Eye (tissue), 1 donor: ENCODE data around the gene RXRA.

Experiments
- DNase-seq: peaks from one replicate; pipeline ENCODE4 v3.0.0-alpha.2; 2015

Gene RXRA

DNA sequence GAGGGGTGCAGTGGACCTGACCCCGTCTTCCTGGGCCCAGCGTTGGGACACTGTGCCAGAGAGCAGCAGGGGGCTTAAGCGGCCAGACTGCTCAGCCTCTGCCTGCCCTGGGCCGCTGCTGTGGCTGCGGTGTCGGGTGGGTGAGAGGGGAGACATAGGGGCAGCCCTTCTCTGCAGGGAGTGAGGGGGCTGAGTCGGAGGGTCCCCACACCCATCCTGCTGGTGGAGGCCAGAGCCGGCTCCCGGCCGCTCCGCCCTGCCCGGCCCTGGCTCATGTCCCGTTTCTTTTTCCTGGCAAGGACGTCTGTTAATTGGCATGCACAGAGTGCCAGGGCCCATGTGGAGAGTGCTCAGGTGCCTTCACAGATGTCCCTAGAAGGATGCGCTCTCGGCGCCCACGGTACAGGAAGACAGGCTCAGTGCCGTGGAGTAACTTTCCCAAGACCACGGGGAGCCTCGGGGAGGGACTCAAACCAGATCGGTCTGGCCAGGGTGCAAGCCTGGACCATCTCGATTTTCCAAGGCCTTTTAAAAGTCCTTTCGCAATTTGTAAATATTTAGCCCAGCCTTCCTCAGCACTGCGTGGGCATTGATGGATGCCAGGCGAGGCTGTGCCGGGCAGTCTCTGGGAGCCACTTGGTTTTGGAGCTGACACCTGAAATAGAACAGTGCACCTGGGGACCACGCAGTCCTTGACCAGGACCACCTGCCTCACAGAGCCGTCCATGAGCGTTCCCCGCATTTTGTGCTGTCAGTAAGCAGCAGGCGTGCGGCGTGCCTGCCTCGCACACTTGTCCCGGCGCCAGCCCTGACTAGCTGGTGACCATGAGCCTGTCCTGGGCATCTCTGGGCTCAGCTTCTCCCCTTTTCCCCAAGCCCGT is 60.9 kb downstream of the RXRA start:
- DNase-seq = no peak

DNA sequence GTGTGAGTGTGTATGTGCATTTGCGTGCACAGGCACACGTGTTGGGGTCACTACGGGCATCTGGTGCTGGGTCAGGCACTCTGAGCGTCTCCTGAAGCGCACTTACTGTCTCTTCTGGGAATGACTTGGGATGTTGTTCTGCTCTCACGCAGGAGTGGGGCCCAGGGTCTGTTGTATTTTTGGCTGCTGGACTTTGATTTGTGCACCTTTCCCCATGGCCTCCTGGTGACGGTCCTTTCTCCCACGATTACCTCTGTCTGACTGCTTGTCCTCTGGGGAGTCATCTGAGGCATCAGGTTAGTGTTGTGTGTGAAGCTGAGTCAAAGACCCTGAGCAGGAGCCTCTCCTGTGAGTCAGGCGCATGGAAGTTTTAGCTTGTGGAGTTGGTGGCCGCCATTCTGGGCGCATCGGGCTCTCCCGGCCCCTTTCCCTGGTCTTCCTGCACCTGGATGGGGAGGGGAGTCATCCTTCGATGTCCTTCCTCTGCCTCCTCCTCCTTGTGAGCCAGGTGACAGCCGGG is 62.1 kb downstream of the RXRA start:
- DNase-seq = no peak

DNA sequence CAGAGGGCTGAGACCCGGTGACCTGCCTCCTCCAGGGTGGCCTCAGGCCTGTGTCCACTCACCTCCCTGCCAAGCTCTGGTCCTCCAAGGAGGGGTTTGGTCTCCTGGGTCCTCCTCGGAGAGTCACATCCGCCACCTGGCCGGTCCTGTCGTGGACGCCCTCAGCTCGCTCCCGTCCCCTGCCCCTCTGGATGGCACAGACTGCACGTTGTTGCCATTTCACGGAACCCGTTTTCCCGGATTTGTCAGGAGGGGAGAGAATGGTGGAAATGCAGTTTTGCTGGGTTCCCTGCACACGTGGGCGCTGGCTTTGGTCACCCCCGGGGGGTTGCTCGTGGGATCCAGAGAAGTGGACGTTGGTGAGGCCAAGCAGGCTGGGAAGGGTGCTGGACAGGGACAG is 62.7 kb downstream of the RXRA start:
- peak; percentile 13 for DNase-seq

DNA sequence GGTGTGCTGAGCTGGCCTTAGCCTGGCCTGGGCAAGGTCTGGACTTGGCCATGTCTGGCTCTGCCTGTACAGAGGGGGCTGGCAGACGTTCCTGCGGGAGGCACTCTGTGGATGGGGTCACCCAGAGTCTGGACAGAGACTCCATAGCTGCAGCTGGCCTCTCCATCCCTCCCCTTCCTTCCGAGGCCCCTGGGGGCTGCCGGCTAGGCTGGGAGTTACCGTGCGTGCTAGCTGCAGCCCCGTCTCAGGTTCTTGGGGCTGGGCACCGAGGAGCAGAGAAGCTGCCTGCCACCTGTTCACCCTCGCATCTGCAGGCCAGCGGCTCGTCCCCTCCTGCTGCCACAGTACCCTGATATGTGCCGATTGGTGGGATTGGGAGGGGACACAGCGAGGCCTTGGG is 63.4 kb downstream of the RXRA start:
- peak; percentile 48 for DNase-seq

- DNase-seq = no peak
These were observed 64.3 kb downstream of the RXRA start for GRCh38 chr9:134390537-134390936.

- DNase-seq = no peak
These were observed 64.7 kb downstream of the RXRA start for GRCh38 chr9:134390947-134391318.

GRCh38 chr9:134391319-134392231 is 65.3 kb downstream of the RXRA start:
- no peak for DNase-seq

DNA sequence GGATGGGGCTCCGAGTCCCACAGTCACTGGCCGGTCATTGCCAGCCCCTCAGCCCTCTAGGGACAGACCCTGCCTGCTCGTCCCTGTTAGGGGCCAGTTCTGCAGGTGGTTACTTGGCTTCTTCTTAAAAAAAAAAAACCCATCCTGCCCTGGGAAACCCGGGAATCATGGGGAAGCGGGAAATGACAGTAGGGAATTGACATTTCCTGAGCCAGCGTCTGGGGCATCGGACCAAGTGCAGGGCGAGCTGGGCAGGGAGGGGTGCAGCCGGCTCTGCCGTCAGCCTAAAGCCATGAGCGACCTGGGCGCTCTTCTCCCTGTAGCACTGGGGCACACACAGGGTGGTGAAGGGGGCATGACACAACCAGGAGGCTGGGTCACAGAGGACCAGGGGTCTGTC is 66.6 kb downstream of the RXRA start:
- no peak for DNase-seq

GRCh38 chr9:134393582-134394280 is 67.5 kb downstream of the RXRA start:
- DNase-seq = no peak

DNA sequence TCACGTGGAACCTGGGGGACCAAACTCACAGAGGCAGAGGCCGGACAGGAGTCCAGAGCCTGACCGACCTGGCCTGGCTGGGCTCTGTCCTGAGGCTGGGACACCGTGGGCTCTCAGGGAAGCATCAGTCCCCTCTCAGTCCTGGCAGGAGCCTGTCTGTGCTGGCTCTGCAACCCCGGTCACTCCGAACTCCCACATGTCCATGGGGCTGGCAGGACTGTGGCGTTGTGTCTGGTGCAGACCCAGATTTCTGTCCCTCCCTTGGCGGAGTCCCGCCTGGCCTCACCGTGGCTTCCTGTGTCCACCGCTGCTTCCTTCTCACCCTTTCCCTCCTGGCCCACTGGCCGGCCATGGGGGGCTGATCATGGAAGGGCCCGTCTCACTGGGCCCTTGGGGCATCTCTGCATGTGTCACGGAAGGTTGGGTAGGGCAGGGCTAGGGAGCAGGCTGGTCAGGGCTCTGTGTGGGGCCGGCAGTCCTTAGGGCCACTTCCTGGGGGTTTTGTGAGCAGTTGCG is 68.8 kb downstream of the RXRA start:
- DNase-seq = no peak

DNA sequence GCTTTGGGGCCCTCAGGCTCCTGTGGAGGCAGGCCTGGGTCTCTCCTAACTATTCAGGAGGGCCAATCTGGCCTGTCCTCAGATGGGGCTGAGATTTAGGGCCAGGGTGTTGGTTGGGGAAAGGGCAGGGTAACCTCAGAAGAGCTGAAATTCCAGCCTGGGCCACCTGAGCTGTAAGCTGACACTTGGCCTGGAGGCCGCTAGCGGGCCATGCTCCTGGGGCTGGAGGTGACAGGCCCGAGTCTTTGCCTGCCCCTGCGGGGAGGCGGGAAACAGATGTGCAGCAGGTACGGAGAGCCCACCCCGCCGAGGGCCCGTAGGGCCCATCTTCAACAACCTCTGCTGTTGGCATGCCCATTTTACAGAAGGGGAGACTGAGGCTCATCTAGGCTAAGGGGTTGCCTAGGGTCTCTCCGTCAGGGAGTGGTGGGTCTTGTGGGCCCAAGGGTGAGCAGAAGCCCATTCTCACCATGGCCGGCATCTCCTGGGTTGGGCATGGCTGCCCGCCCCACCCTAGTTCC is 69.5 kb downstream of the RXRA start:
- DNase-seq = no peak

DNA sequence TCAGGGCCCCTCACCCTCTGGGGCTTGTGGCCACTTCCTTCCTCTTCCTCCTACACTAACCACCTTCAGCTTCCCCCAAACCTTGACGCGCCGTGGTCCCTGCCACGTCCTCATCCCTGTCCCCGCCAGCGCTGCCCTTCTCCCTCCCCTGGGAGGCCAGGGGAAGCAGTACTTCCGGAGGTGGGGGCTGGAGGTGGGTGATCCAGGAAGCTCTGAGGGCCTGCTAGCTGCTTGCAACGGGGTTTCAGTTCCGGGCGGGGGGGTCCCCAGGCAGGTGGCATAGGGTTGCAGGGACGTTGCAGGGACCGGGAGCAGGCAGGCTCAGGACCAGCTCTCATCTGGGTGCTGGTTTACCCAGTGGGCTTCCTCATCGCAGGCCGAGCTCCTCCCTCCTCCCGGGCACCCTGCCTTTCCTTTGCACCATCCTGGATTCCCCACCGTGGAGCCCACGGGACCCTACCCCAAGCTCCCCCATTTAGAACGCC is 70.0 kb downstream of the RXRA start:
- no peak for DNase-seq

- no peak for DNase-seq
These were observed 70.6 kb downstream of the RXRA start for GRCh38 chr9:134396825-134397224.

GRCh38 chr9:134398756-134399155 is 72.5 kb downstream of the RXRA start:
- no peak for DNase-seq

- no peak for DNase-seq
These were observed 73.3 kb downstream of the RXRA start for GRCh38 chr9:134399435-134400056.

DNA sequence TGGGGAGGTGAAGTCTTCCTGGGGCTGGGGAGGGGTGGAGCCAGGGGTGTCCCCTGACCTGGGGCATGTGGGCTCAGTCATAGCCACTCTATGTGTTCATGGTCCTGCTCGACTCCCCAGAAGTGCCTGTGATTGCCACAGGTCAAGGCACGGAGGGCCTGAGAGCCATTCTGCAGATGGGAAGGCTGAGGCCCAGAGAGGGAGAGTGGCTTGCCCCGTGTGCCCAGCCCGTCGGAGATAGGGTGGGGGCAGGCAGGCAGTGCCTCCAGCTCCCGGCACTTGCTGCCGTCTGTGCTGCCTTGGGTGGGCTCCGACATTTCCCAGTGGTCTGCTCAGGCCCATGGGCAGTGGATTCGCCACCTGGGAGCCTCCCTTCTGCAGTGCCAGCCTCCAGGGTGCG is 74.0 kb downstream of the RXRA start:
- DNase-seq = no peak

DNA sequence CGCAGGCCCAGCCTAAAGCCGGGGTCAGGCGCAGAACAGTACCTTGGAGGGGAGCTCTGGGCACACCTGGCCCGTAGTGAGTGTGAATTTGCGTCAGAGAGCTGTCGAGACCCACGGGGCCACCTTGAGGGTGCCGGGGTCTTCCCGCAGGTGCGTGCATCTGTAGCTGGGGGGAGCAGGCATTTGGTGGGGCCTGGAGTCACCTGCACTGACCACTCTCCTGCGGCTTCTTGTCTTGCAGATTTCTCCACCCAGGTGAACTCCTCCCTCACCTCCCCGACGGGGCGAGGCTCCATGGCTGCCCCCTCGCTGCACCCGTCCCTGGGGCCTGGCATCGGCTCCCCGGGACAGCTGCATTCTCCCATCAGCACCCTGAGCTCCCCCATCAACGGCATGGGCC is 75.1 kb downstream of the RXRA start:
- no peak for DNase-seq

DNA sequence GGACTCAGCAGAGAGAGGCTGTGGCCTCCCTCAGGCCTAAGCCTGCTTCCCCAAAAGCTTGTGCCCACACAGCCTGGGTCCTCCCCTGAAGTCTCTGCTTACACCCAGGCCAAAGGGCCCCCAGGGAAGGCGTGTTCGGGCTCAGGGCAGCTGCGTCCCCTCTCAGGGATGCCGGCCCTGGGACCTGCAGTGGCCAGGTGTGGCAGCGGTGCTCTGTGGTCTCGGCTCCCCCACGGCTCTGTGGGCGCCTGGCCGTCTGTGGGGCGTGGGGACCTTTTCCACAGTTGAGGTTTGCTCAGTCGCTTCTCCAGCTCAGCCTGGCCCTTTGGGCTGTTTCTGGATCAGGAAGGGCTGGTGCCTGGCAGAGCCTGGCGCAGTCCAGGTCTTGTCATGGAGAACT is 75.9 kb downstream of the RXRA start:
- DNase-seq = no peak

- DNase-seq = no peak
These were observed 77.0 kb downstream of the RXRA start for GRCh38 chr9:134403292-134403681.

- peak; percentile 37 for DNase-seq
These were observed 77.5 kb downstream of the RXRA start for GRCh38 chr9:134403682-134404301.
